ENCODE results near the gene KMT2E. TPM values are rescaled to one million over a fixed set of nuclear protein-coding genes. Genes with fewer than 3 reads are reported as not detected.

KMT2E gene
- total and polyA plus RNA-seq, 11 donors: 17.0 to 59.5 (median 44.3) TPM

DNA sequence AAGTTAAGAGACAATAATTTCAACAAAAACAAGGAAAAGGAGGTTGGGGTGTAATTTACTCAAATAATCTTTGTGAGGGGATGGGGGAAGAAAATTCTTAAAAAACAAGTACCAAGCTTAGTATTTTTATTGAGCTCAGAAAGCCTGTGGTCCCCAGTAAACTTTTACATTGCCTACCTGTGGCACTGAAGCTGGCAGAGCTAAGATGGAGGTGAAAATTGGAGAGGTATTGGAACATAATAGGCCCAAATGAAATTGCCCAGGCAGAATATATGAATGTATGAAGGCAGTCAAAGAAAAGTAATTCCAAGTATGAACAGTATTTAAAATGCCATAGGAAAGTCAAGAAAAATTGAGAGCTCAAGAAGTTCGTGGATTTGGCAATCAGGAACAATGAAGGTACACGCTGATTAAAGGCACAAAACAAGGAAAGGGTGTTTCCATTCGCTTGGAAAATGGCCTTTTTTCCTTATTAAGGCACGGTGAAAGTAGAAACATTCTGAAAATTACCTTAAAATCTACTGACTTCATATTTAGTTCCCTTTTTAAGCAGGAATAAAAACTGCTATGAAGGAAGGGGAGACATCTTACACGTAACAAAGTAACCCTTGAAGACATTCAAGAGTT, 3.4 kb upstream of the KMT2E start:
- peaks cover 0 to 20% (median 0%) of the 10 kb centered on the region in 9 donors for H3K36me3 ChIP-seq
- peak overlapping the region; percentile 98 to 100 (median 100) for H3K27ac ChIP-seq
- H3K4me3 ChIP-seq: peak overlapping the region; percentile 72 to 92 (median 82)
- peaks cover 0 to 55% (median 40%) of the 10 kb centered on the region in 12 donors for H3K4me1 ChIP-seq
- TF ChIP-seq POLR2A (IDR thresholded peaks at IDR 0.05): no peak
- TF ChIP-seq, protein P1, sequence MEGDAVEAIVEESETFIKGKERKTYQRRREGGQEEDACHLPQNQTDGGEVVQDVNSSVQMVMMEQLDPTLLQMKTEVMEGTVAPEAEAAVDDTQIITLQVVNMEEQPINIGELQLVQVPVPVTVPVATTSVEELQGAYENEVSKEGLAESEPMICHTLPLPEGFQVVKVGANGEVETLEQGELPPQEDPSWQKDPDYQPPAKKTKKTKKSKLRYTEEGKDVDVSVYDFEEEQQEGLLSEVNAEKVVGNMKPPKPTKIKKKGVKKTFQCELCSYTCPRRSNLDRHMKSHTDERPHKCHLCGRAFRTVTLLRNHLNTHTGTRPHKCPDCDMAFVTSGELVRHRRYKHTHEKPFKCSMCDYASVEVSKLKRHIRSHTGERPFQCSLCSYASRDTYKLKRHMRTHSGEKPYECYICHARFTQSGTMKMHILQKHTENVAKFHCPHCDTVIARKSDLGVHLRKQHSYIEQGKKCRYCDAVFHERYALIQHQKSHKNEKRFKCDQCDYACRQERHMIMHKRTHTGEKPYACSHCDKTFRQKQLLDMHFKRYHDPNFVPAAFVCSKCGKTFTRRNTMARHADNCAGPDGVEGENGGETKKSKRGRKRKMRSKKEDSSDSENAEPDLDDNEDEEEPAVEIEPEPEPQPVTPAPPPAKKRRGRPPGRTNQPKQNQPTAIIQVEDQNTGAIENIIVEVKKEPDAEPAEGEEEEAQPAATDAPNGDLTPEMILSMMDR (IDR thresholded peaks at IDR 0.05): no peak
- DNase-seq (no peak), ATAC-seq (no peak)
- H3K9me3 ChIP-seq: no peaks in the 10 kb centered on the region
- H3K27me3 ChIP-seq: no peaks in the 10 kb centered on the region
- intact Hi-C loops (cut with DNase I): loop anchor here in 4 of 10 donors (1.0 to 10.0 kb wide), 4 partner anchors 26 to 68 kb away; no protein-coding TSS in a partner anchor
- 1 to 7% (median 3%) methylated on average over 5 of the region's 5 CpGs for WGBS, 4 donors

DNA sequence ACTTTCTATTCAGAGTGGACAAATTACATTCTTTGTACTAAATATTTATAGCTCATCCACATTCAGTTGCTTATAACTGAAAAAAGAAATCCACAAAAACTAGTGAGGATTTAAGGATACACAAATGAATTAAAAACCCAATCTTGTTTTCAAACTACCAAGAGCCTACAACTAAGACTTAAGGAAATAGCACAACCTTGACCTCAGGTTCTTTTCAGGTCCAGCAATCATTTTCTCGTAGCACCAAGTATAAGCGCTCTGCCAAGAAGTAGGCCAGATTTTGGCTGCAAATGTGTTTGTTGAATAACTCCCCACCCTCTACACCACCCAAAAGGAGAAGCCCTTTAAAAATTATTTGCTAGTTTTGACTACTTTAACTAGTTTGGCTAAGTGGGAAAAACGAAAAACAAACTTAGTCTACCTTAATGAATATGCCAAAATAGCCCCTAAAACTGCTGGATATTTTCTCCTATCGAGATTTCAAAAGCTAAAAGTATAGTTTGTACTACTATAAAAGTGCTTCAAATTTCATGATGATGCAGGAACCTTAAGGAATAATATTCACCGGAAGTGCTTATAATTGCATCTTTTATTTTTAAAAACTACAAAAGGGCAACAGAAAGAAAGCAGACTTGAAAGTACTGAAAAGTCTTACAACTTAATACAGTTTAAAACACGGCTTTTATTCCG, 2.7 kb upstream of the KMT2E start:
- no peak for DNase-seq
- Histone ChIP-seq H3K36me3 (peaks cover 0 to 16% (median 0%) of the 10 kb centered on the region in 9 donors), H3K4me1 (peaks cover 0 to 51% (median 38%) of the 10 kb centered on the region in 12 donors), H3K27me3 (no peaks in the 10 kb centered on the region), H3K4me3 (peak overlapping the region; percentile 72 to 92 (median 82)), H3K27ac (peak overlapping the region; percentile 98 to 100 (median 100)), H3K9me3 (no peaks in the 10 kb centered on the region)
- intact Hi-C loops (cut with DNase I): loop anchor here in 4 of 10 donors (1.0 to 10.0 kb wide), 4 partner anchors 27 to 69 kb away; no protein-coding TSS in a partner anchor
- no peak for ATAC-seq
- WGBS, 4 donors: 0 to 1% (median 0%) methylated on average over 7 of the region's 7 CpGs
- TF ChIP-seq, protein P1 (IDR thresholded peaks at IDR 0.05): no peak
- no peak for TF ChIP-seq POLR2A (IDR thresholded peaks at IDR 0.05)

DNA sequence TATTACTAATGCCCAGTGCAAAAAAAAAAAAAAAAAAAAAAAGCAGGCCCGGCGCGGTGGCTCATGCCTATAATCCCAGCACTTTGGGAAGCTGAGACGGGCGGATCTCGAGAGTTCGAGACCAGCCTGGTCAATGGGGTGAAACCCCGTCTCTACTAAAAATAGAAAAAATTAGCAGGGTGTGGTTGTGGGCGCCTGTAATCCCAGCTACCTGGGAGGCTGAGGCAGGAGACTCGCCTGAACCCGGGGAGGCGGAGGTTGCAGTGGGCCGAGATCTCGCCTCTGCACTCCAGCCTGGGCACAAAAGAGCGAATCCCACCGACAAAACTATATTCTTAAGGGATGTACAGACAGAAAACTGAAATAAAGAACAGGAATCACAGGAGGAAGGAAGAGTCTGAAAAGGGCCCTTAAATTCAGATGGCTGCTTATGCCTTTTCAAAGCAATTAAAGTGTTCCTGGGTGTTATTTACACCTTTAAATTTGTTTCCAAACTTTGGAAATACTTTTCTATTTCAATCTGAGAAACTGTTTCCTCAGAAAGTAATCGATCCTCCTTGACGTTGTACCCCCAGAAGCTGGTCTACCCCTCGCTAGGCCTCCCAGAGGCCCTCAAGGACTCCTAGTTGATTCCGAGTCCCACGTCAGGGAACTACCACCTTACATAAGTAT, 2.0 kb upstream of the KMT2E start:
- peaks cover 0 to 10% (median 0%) of the 10 kb centered on the region in 9 donors for H3K36me3 ChIP-seq
- DNase-seq (peak in 3 of 5 donors; percentile 27 to 38 (median 37)), ATAC-seq (peak in 1 of 4 donors; percentile 0)
- no peak for TF ChIP-seq POLR2A (IDR thresholded peaks at IDR 0.05)
- TF ChIP-seq, protein P1 (IDR thresholded peaks at IDR 0.05): no peak
- H3K27ac ChIP-seq: peak overlapping the region; percentile 98 to 100 (median 100)
- peak overlapping the region; percentile 72 to 92 (median 82) for H3K4me3 ChIP-seq
- WGBS, 4 donors: 0 to 1% (median 1%) methylated on average over 21 of the region's 21 CpGs
- no peaks in the 10 kb centered on the region for H3K9me3 ChIP-seq
- peaks cover 0 to 50% (median 35%) of the 10 kb centered on the region in 12 donors for H3K4me1 ChIP-seq
- H3K27me3 ChIP-seq: no peaks in the 10 kb centered on the region
- intact Hi-C loops (cut with DNase I): loop anchor here in 9 of 10 donors (1.0 to 10.0 kb wide), 6 partner anchors 28 to 70 kb away; no protein-coding TSS in a partner anchor
